DMS 273 (cell line): ENCODE data around the gene WARS2.
A peak's percentile ranks its signal among the peaks of the same experiment; 100 is the strongest.
"Not testable (repeated sequence)": the region's sequence is repeated elsewhere in the genome, so short reads cannot be mapped to it uniquely, and the experiment has no call there.

Experiments used
- DNase-seq: peaks from one replicate; lab custom pipeline; 2025; ENCODE audit not compliant: unreplicated experiment; lab: John Stamatoyannopoulos, UW

Gene WARS2

GRCh38 chr1:119140177-119141019 lies at the start of gene WARS2:
Gene WARS2 (minus strand): TSS chr1:119140653. CDS start chr1:119140644, 9 bp downstream.
- DNase-seq: peak; percentile 99

GRCh38 chr1:119188926-119189325 lies 48.5 kb upstream of the WARS2 start:
- no peak for DNase-seq

- no peak for DNase-seq
Observed at GRCh38 chr1:119187416-119187815, 47.0 kb upstream of the WARS2 start.

- no peak for DNase-seq
Observed at GRCh38 chr1:119186471-119186870, 46.0 kb upstream of the WARS2 start.

GRCh38 chr1:119184972-119185371 lies 44.5 kb upstream of the WARS2 start:
- no peak for DNase-seq

GRCh38 chr1:119181218-119181617 lies 40.8 kb upstream of the WARS2 start:
- no peak for DNase-seq

GRCh38 chr1:119179051-119179450 lies 38.6 kb upstream of the WARS2 start:
- DNase-seq: no peak

GRCh38 chr1:119172927-119173326 lies 32.5 kb upstream of the WARS2 start:
- DNase-seq: not testable (repeated sequence)

GRCh38 chr1:119171381-119172010 lies 31.0 kb upstream of the WARS2 start:
- DNase-seq: not testable (repeated sequence)

GRCh38 chr1:119163396-119163795 lies 22.9 kb upstream of the WARS2 start:
- DNase-seq: no peak

GRCh38 chr1:119160866-119161265 lies 20.4 kb upstream of the WARS2 start:
- no peak for DNase-seq

- DNase-seq: no peak
Observed at GRCh38 chr1:119160409-119160808, 20.0 kb upstream of the WARS2 start.

- DNase-seq: no peak
Observed at GRCh38 chr1:119159966-119160365, 19.5 kb upstream of the WARS2 start.

- no peak for DNase-seq
Observed at GRCh38 chr1:119159111-119159510, 18.7 kb upstream of the WARS2 start.

GRCh38 chr1:119156761-119157160 lies 16.3 kb upstream of the WARS2 start:
- not testable (repeated sequence) for DNase-seq

- not testable (repeated sequence) for DNase-seq
Observed at GRCh38 chr1:119155069-119155468, 14.6 kb upstream of the WARS2 start.

GRCh38 chr1:119150150-119150549 lies 9.7 kb upstream of the WARS2 start:
- no peak for DNase-seq

- no peak for DNase-seq
Observed at GRCh38 chr1:119147661-119148090, 7.2 kb upstream of the WARS2 start.

- DNase-seq: no peak
Observed at GRCh38 chr1:119146466-119146865, 6.0 kb upstream of the WARS2 start.

- no peak for DNase-seq
Observed at GRCh38 chr1:119144813-119145212, 4.4 kb upstream of the WARS2 start.

- DNase-seq: no peak
Observed at GRCh38 chr1:119143706-119144105, 3.3 kb upstream of the WARS2 start.

GRCh38 chr1:119141660-119142059 lies 1.2 kb upstream of the WARS2 start:
- no peak for DNase-seq
